ENCODE measurements around the gene COA6.
"Not testable (repeated sequence)": the region's sequence is repeated elsewhere in the genome, so short reads cannot be mapped to it uniquely, and the experiment has no call there.

COA6 gene

DNA sequence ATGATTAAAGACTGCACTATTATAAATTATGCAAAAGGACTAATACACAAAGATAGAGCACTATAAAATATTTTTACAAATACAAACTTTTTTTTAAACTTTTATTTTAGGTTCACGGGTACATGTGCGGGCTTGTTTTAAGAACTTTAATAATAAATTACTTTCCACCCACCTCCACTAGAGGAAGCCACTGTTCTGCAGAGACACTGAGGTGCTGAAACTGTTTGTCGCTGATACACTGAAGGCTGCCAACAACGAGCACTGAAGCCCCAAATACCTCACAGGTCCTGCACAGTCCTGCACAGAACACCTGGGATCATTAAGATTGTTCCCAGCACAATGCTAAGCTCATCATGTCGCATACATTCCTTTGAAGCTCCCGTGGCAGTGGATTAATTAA is 19.9 kb downstream of the COA6 start:
- H3K4me1 ChIP-seq (ENCODE audit: control insufficient read depth in 5 of 5, insufficient read depth in 5 of 5, low read length in 5 of 5) = no peaks in the 10 kb centered on the region
- no peak overlapping the region for H3K9ac ChIP-seq (ENCODE audit: low read length in 5 of 5)
- H3K36me3 ChIP-seq (ENCODE audit: control insufficient read depth in 5 of 5, insufficient read depth in 5 of 5, low read length in 5 of 5) = peaks cover 6 to 28% (median 19%) of the 10 kb centered on the region in 5 donors
- H3K27ac ChIP-seq (ENCODE audit: low read depth, low read length) = no peak overlapping the region
- H3K4me3 ChIP-seq (ENCODE audit: low read depth in 1 of 5, low read length in 5 of 5) = no peak overlapping the region
- H3K27me3 ChIP-seq (ENCODE audit: control insufficient read depth in 5 of 5, insufficient read depth in 4 of 5, low read length in 5 of 5) = no peaks in the 10 kb centered on the region
- no peaks in the 10 kb centered on the region for H3K9me3 ChIP-seq (ENCODE audit: control insufficient read depth in 5 of 5, low read length in 5 of 5)

DNA sequence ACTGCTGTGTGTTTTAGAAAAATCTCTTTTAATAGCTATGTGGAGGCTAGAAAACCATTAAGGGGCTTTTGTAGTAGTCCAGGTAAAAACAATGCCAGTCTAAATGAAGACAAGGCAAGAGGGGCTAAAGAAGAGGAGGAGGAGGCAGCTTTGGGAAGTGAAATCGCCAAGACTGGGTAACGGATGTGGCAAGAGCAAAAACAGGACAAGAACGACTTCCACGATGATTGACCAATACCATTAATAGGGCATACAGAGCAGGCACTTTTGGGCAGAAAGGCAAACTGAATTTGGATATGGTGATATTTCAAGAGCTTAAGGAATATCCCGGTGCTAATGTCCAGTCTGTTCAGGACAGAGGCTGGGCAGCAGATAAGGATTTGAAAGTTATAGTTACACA is 22.0 kb downstream of the COA6 start:
- no peaks in the 10 kb centered on the region for H3K27me3 ChIP-seq (ENCODE audit: control insufficient read depth in 5 of 5, insufficient read depth in 4 of 5, low read length in 5 of 5)
- H3K9me3 ChIP-seq (ENCODE audit: control insufficient read depth in 5 of 5, low read length in 5 of 5) = no peaks in the 10 kb centered on the region
- H3K36me3 ChIP-seq (ENCODE audit: control insufficient read depth in 5 of 5, insufficient read depth in 5 of 5, low read length in 5 of 5) = peaks cover 6 to 28% (median 19%) of the 10 kb centered on the region in 5 donors
- H3K4me3 ChIP-seq (ENCODE audit: low read depth in 1 of 5, low read length in 5 of 5) = no peak overlapping the region
- H3K9ac ChIP-seq (ENCODE audit: low read length in 5 of 5) = no peak overlapping the region
- peaks cover 0 to 7% (median 0%) of the 10 kb centered on the region in 5 donors for H3K4me1 ChIP-seq (ENCODE audit: control insufficient read depth in 5 of 5, insufficient read depth in 5 of 5, low read length in 5 of 5)
- H3K27ac ChIP-seq (ENCODE audit: low read depth, low read length) = no peak overlapping the region

DNA sequence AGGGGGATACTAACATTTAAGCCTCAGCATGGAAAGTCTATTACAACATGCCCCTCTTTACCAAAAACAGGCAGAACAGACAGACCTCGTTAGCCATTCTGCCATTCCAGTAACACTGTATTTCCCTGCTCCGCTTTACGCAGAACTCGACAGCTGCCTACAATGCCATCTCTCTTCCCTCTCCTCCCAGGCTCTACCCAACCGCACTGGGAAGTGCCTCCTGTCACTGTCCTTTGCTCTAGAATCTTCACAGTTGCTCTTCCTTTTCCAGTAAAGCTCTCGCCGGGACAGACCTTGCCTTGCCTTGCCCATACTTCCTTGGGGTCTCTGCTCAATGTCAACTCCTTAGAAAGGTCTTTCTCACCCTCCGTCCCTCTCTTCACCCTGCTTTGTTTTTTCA is 22.8 kb downstream of the COA6 start:
- H3K9me3 ChIP-seq (ENCODE audit: control insufficient read depth in 5 of 5, low read length in 5 of 5) = no peaks in the 10 kb centered on the region
- no peak overlapping the region for H3K4me3 ChIP-seq (ENCODE audit: low read depth in 1 of 5, low read length in 5 of 5)
- H3K9ac ChIP-seq (ENCODE audit: low read length in 5 of 5) = no peak overlapping the region
- H3K36me3 ChIP-seq (ENCODE audit: control insufficient read depth in 5 of 5, insufficient read depth in 5 of 5, low read length in 5 of 5) = peaks cover 6 to 24% (median 16%) of the 10 kb centered on the region in 5 donors
- H3K27me3 ChIP-seq (ENCODE audit: control insufficient read depth in 5 of 5, insufficient read depth in 4 of 5, low read length in 5 of 5) = no peaks in the 10 kb centered on the region
- H3K27ac ChIP-seq (ENCODE audit: low read depth, low read length) = no peak overlapping the region
- H3K4me1 ChIP-seq (ENCODE audit: control insufficient read depth in 5 of 5, insufficient read depth in 5 of 5, low read length in 5 of 5) = peaks cover 0 to 15% (median 5%) of the 10 kb centered on the region in 5 donors

DNA sequence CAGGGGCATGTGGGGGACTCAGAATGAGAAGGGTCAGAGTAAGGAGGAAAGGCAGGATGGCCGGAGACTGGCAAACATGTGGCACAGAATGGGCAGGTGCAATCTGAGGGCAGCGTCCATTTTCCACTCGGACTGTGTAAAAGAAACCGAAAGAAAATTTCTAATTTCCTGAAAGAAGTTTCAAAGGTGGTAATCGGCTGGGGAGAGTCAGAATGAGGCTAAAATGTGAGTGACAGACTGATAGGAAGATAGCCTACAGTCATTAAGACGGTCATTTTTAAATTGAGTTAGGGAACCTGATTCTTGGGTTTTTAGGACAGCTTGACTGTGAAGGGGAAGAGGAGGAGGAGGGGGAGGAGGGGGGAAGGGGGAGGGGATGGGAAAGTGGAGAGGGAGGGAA is 23.6 kb downstream of the COA6 start:
- Histone ChIP-seq H3K9ac (ENCODE audit: low read length in 5 of 5) (no peak overlapping the region), H3K27me3 (ENCODE audit: control insufficient read depth in 5 of 5, insufficient read depth in 4 of 5, low read length in 5 of 5) (no peaks in the 10 kb centered on the region), H3K4me1 (ENCODE audit: control insufficient read depth in 5 of 5, insufficient read depth in 5 of 5, low read length in 5 of 5) (peaks cover 0 to 21% (median 6%) of the 10 kb centered on the region in 5 donors), H3K36me3 (ENCODE audit: control insufficient read depth in 5 of 5, insufficient read depth in 5 of 5, low read length in 5 of 5) (peaks cover 6 to 18% (median 12%) of the 10 kb centered on the region in 5 donors), H3K27ac (ENCODE audit: low read depth, low read length) (no peak overlapping the region), H3K4me3 (ENCODE audit: low read depth in 1 of 5, low read length in 5 of 5) (no peak overlapping the region), H3K9me3 (ENCODE audit: control insufficient read depth in 5 of 5, low read length in 5 of 5) (no peaks in the 10 kb centered on the region)

DNA sequence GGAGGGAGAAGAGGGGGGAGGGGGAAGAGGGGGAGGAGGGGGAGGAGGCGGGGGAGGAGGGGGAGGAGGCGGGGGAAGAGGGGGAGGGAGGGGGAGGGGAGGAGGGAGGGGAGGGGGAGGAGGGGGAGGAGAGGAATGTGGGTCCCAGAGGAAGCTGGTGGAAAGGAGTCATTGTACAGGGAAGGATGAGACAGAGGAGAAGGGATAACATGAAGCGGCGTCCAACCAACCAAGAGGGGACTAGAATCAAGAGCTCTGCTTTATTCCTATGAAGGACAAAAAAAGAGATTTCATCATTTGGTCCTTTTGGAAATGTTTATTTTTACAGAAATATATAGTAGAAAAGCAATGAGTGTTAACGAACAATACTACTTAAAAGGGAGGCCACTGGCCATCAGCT is 24.5 kb downstream of the COA6 start:
- peaks cover 3 to 12% (median 8%) of the 10 kb centered on the region in 5 donors for H3K36me3 ChIP-seq (ENCODE audit: control insufficient read depth in 5 of 5, insufficient read depth in 5 of 5, low read length in 5 of 5)
- no peak overlapping the region for H3K9ac ChIP-seq (ENCODE audit: low read length in 5 of 5)
- no peak overlapping the region for H3K4me3 ChIP-seq (ENCODE audit: low read depth in 1 of 5, low read length in 5 of 5)
- H3K4me1 ChIP-seq (ENCODE audit: control insufficient read depth in 5 of 5, insufficient read depth in 5 of 5, low read length in 5 of 5) = peaks cover 0 to 21% (median 6%) of the 10 kb centered on the region in 5 donors
- H3K27ac ChIP-seq (ENCODE audit: low read depth, low read length) = no peak overlapping the region
- no peaks in the 10 kb centered on the region for H3K27me3 ChIP-seq (ENCODE audit: control insufficient read depth in 5 of 5, insufficient read depth in 4 of 5, low read length in 5 of 5)
- H3K9me3 ChIP-seq (ENCODE audit: control insufficient read depth in 5 of 5, low read length in 5 of 5) = no peaks in the 10 kb centered on the region

DNA sequence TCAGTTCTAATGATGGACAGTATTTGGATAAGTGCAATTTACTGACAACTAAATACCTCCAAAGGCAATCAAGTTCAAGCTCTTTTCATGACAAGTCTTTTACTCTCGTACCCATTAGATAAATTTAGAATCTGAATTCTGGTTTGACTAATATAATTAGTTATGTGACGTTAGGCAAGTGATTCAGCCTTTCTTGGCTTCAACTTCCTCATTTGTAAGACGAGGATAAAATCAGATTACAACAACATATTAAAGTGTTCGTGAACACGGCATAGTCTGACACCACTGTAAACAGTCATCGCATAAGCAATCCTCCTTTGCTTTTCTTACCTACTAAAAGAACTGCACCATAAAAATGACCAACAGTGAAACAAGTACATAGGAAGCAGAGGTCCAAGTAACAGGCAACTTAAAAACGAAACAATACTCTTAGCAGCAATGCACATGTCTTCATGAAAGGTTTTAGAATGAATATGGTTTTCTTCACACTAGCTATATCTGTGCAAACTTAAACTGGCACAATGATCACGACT is 25.7 kb downstream of the COA6 start:
- Histone ChIP-seq H3K9me3 (ENCODE audit: control insufficient read depth in 5 of 5, low read length in 5 of 5) (no peaks in the 10 kb centered on the region), H3K27ac (ENCODE audit: low read depth, low read length) (no peak overlapping the region), H3K4me1 (ENCODE audit: control insufficient read depth in 5 of 5, insufficient read depth in 5 of 5, low read length in 5 of 5) (peaks cover 0 to 21% (median 6%) of the 10 kb centered on the region in 5 donors), H3K27me3 (ENCODE audit: control insufficient read depth in 5 of 5, insufficient read depth in 4 of 5, low read length in 5 of 5) (no peaks in the 10 kb centered on the region), H3K9ac (ENCODE audit: low read length in 5 of 5) (no peak overlapping the region), H3K36me3 (ENCODE audit: control insufficient read depth in 5 of 5, insufficient read depth in 5 of 5, low read length in 5 of 5) (peaks cover 0 to 5% (median 3%) of the 10 kb centered on the region in 5 donors), H3K4me3 (ENCODE audit: low read depth in 1 of 5, low read length in 5 of 5) (peak overlapping the region in 4 of 5 donors; percentile 34 to 56 (median 42))

DNA sequence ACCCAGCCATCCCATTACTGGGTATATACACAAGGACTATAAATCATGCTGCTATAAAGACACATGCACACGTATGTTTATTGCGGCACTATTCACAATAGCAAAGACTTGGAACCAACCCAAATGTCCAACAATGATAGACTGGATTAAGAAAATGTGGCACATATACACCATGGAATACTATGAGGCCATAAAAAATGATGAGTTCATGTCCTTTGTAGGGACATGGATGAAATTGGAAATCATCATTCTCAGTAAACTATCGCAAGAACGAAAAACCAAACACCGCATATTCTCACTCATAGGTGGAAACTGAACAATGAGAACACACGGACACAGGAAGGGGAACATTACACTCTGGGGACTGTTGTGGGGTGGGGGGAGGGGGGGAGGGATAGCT is 26.3 kb downstream of the COA6 start:
- H3K27ac ChIP-seq (ENCODE audit: low read depth, low read length); H3K36me3 ChIP-seq (ENCODE audit: control insufficient read depth in 5 of 5, insufficient read depth in 5 of 5, low read length in 5 of 5); H3K9ac ChIP-seq (ENCODE audit: low read length in 5 of 5); H3K27me3 ChIP-seq (ENCODE audit: control insufficient read depth in 5 of 5, insufficient read depth in 4 of 5, low read length in 5 of 5); H3K9me3 ChIP-seq (ENCODE audit: control insufficient read depth in 5 of 5, low read length in 5 of 5): not testable (repeated sequence)
- peaks cover 0 to 21% (median 6%) of the 10 kb centered on the region in 5 donors for H3K4me1 ChIP-seq (ENCODE audit: control insufficient read depth in 5 of 5, insufficient read depth in 5 of 5, low read length in 5 of 5)
- peak overlapping the region in 1 of 5 donors; percentile 56 for H3K4me3 ChIP-seq (ENCODE audit: low read depth in 1 of 5, low read length in 5 of 5)

DNA sequence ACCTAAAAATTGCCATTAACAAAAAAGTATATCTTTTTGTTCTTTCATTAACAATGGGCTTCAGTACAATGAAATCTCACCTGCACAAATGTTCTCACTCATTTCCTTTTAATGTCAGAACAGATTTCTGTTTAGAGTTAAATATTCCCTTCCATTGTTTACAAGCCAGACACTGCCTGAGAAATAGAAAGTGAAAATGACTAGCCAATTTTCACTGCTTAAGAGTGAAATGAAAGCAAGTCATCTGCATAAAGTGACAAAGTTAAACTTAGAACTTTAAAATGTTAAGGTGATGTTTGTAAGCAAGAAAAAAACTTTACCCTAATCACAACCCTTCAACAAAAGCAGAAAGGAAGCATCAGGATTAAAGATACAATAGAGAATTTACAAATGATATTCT is 27.5 kb downstream of the COA6 start:
- peak overlapping the region; percentile 22 for H3K27ac ChIP-seq (ENCODE audit: low read depth, low read length)
- H3K4me3 ChIP-seq (ENCODE audit: low read depth in 1 of 5, low read length in 5 of 5) = peak overlapping the region in 2 of 5 donors; percentile 23 to 30

DNA sequence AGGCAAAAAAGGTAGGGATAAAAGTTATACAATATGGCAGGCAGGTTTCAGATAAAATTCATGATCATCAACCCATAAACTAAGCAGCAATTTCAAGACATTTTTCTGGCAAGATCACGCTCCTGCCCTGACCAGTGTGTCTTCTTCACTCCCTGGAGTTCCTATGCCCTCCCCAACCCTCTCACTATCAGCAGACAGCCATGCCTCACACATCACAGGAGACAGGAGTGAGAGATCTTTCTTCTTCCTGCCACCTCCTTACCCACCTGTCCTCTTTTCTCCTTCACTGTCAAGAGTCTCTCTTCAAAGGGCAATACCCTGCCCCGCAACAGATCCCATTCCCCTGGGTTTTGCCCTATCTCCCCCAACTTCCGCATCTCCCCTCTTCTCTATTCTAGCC is 28.4 kb downstream of the COA6 start:
- Histone ChIP-seq H3K36me3 (ENCODE audit: control insufficient read depth in 5 of 5, insufficient read depth in 5 of 5, low read length in 5 of 5) (peaks cover 0 to 9% (median 8%) of the 10 kb centered on the region in 5 donors), H3K9me3 (ENCODE audit: control insufficient read depth in 5 of 5, low read length in 5 of 5) (no peaks in the 10 kb centered on the region), H3K4me3 (ENCODE audit: low read depth in 1 of 5, low read length in 5 of 5) (no peak overlapping the region), H3K4me1 (ENCODE audit: control insufficient read depth in 5 of 5, insufficient read depth in 5 of 5, low read length in 5 of 5) (peaks cover 0 to 21% (median 6%) of the 10 kb centered on the region in 5 donors), H3K27ac (ENCODE audit: low read depth, low read length) (peak overlapping the region; percentile 22), H3K9ac (ENCODE audit: low read length in 5 of 5) (no peak overlapping the region), H3K27me3 (ENCODE audit: control insufficient read depth in 5 of 5, insufficient read depth in 4 of 5, low read length in 5 of 5) (no peaks in the 10 kb centered on the region)

More for the DNA sequence above, 27.5 kb downstream of the COA6 start:
- Histone ChIP-seq H3K9ac (ENCODE audit: low read length in 5 of 5) (peak overlapping the region in 2 of 5 donors; percentile 2 to 44), H3K9me3 (ENCODE audit: control insufficient read depth in 5 of 5, low read length in 5 of 5) (no peaks in the 10 kb centered on the region), H3K4me1 (ENCODE audit: control insufficient read depth in 5 of 5, insufficient read depth in 5 of 5, low read length in 5 of 5) (peaks cover 0 to 21% (median 6%) of the 10 kb centered on the region in 5 donors), H3K27me3 (ENCODE audit: control insufficient read depth in 5 of 5, insufficient read depth in 4 of 5, low read length in 5 of 5) (no peaks in the 10 kb centered on the region), H3K36me3 (ENCODE audit: control insufficient read depth in 5 of 5, insufficient read depth in 5 of 5, low read length in 5 of 5) (peaks cover 0 to 9% (median 7%) of the 10 kb centered on the region in 5 donors)

DNA sequence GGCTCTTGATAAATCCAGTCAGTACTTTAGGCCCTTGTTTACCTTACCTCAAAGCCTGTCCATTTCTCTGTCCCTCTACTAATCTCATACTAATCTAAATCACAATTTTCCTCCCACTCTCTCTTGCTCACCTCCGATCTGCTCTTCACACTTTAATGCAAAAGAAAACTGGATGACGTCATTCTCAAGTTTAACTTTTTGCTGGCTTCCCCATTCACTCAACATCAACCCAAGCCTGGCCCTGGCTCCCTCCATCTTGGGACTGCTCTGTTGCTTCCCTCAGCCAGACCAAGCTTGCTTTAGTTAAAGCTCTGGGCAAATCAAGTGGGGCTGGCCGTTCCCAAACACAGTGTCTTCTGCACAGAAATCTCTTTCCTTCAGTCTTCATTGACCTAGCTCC is 29.7 kb downstream of the COA6 start:
- Histone ChIP-seq H3K9me3 (ENCODE audit: control insufficient read depth in 5 of 5, low read length in 5 of 5) (no peaks in the 10 kb centered on the region), H3K36me3 (ENCODE audit: control insufficient read depth in 5 of 5, insufficient read depth in 5 of 5, low read length in 5 of 5) (peaks cover 0 to 8% (median 8%) of the 10 kb centered on the region in 5 donors), H3K4me3 (ENCODE audit: low read depth in 1 of 5, low read length in 5 of 5) (no peak overlapping the region), H3K9ac (ENCODE audit: low read length in 5 of 5) (no peak overlapping the region), H3K27ac (ENCODE audit: low read depth, low read length) (no peak overlapping the region), H3K27me3 (ENCODE audit: control insufficient read depth in 5 of 5, insufficient read depth in 4 of 5, low read length in 5 of 5) (no peaks in the 10 kb centered on the region), H3K4me1 (ENCODE audit: control insufficient read depth in 5 of 5, insufficient read depth in 5 of 5, low read length in 5 of 5) (peaks cover 0 to 21% (median 6%) of the 10 kb centered on the region in 5 donors)
